Transverse colon (tissue), 4 donors: Measurements from ENCODE around the gene RPL18A. TPM values are rescaled to one million over a fixed set of nuclear protein-coding genes. Genes with fewer than 3 reads are reported as not detected.

ENCODE experiments used
- DNase-seq: peaks from one replicate; pipeline ENCODE4 v3.0.0-alpha.2; 2019
- H3K27ac ChIP-seq, 4 donors: fragments of 200-600 bp; sonication (generic); 2 replicates each; pipeline ENCODE4 v1.5.1; 2016 to 2018; ENCODE audit warnings: inconsistent platforms in 4 of 4
- H3K27me3 ChIP-seq: fragments of 200-600 bp; sonication (generic); 2 replicates; pipeline ENCODE4 v1.5.1; 2017; ENCODE audit warnings: inconsistent platforms
- H3K36me3 ChIP-seq, 4 donors: fragments of 200-600 bp; sonication (generic); 2 replicates each; pipeline ENCODE4 v1.5.1; 2017 to 2019; ENCODE audit warnings: inconsistent platforms in 4 of 4
- H3K4me1 ChIP-seq, 4 donors: fragments of 200-600 bp; sonication (generic); 2 replicates each; pipeline ENCODE4 v1.5.1; 2017 to 2020; ENCODE audit warnings: inconsistent platforms in 4 of 4
- H3K4me3 ChIP-seq, 4 donors: fragments of 200-600 bp; sonication (generic); 1 replicate in 1 of 4; 2 replicates in 3 of 4; pipeline versions ENCODE4 v1.5.1 to v1.6.1; 2017 to 2019; ENCODE audit warnings: inconsistent platforms in 4 of 4
- H3K9me3 ChIP-seq, 2 donors: fragments of 200-600 bp; sonication (generic); 2 replicates each; pipeline ENCODE4 v1.5.1; 2017 to 2019; ENCODE audit warnings: inconsistent platforms in 2 of 2
- CTCF ChIP-seq, 5 experiments: fragments of 200-600 bp in 3 of 5; fragments of 450-650 bp in 2 of 5; sonication (generic) in 3 of 5; IDR thresholded peaks; 1 replicate in 2 of 5; 2 replicates in 3 of 5; pipeline ENCODE4 v1.5.1; 2016 to 2017; ENCODE audit warnings: antibody characterized with exemption in 5 of 5, inconsistent platforms in 3 of 5, mild to moderate bottlenecking in 2 of 5, moderate library complexity in 1 of 5
- EP300 ChIP-seq: sonication (generic); formaldehyde crosslinking; IDR thresholded peaks from one replicate; pipeline ENCODE4 v1.6.1; 2017; ENCODE audit warnings: antibody characterized with exemption, low read depth
- POLR2A ChIP-seq: fragments of 450-650 bp; IDR thresholded peaks from one replicate; pipeline ENCODE4 v1.6.1; 2016; ENCODE audit warnings: antibody characterized with exemption, mild to moderate bottlenecking, moderate library complexity
- POLR2AphosphoS5 ChIP-seq, 3 donors: sonication (generic); formaldehyde crosslinking; IDR thresholded peaks; one replicate each; pipeline ENCODE4 v1.6.1; 2016; ENCODE audit warnings: antibody characterized with exemption in 3 of 3
- WGBS, 2 donors: methylation state at CpG; one replicate each; pipeline ENCODE4 v1.1.5; 2018; ENCODE audit warnings: low coverage in 1 of 2; 5-methylcytosine and 5-hydroxymethylcytosine counted together
- in situ Hi-C, 4 donors: fragments of 200-750 bp; cut with MboI; loops; one replicate each; pipeline versions ENCODE4 v1.15.0 to v1.15.1; 2017; ENCODE audit warnings: low sequenced_read_pairs in 3 of 4, low pct_ligation_motif_present in 1 of 4, low pct_unique_long_range_greater_than_20kb in 1 of 4
- intact Hi-C: fragments of 100-400 bp; cut with DNase I; formaldehyde crosslinking; loops from one replicate; pipeline ENCODE4 v1.15.1; 2023; ENCODE audit warnings: low total_unique reads
- total RNA-seq, 4 donors: library from RNA; depleted of rRNA; stranded (reverse); fragments of >200 nt; gene quantifications; one replicate each; pipeline ENCODE4 v1.1.0, GENCODE V29; 2016

The RPL18A gene
- total RNA-seq, 4 donors from 2014 or later: 727 to 1,372 (median 1,071) TPM

GRCh38 chr19:17837972-17838371, 21.7 kb upstream of the RPL18A start:
- TF ChIP-seq POLR2A: no peak
- Histone ChIP-seq H3K27ac (no peak overlapping the region), H3K27me3 (peaks cover 33% of the 10 kb centered on the region), H3K9me3 (no peaks in the 10 kb centered on the region), H3K36me3 (no peaks in the 10 kb centered on the region), H3K4me1 (peaks cover 0 to 15% (median 13%) of the 10 kb centered on the region in 4 donors), H3K4me3 (no peak overlapping the region)
- intact Hi-C loops (no loop called here), in situ Hi-C loops (no loop called here)
- no peak for DNase-seq
- WGBS, 2 donors: 93% methylated on average over 7 of the region's 7 CpGs; no CpG with 5 or more reads in 1 of the 2 donors

- Histone ChIP-seq H3K9me3 (no peaks in the 10 kb centered on the region), H3K4me3 (no peak overlapping the region), H3K4me1 (peaks cover 0 to 15% (median 13%) of the 10 kb centered on the region in 4 donors), H3K36me3 (no peaks in the 10 kb centered on the region), H3K27me3 (peaks cover 37% of the 10 kb centered on the region), H3K27ac (no peak overlapping the region)
- DNase-seq: no peak
- intact Hi-C loops: no loop called here
- in situ Hi-C loops: no loop called here
- WGBS, 2 donors: 86 to 87% methylated on average over 4 to 6 of the region's 6 CpGs
- TF ChIP-seq POLR2AphosphoS5 (IDR thresholded peaks at IDR 0.05): no peak
- TF ChIP-seq EP300: no peak
- no peak for TF ChIP-seq POLR2A
- no peak for TF ChIP-seq CTCF (IDR thresholded peaks at IDR 0.05)
These were observed 19.7 kb upstream of the RPL18A start for GRCh38 chr19:17840019-17840418.

- Histone ChIP-seq H3K4me3 (peak overlapping the region in 2 of 4 donors; percentile 17 to 20), H3K36me3 (no peaks in the 10 kb centered on the region), H3K4me1 (peaks cover 0 to 15% (median 13%) of the 10 kb centered on the region in 4 donors), H3K9me3 (no peaks in the 10 kb centered on the region), H3K27ac (no peak overlapping the region), H3K27me3 (peaks cover 38% of the 10 kb centered on the region)
- no peak for DNase-seq
- in situ Hi-C loops: no loop called here
- intact Hi-C loops: no loop called here
- 28% methylated on average over 18 of the region's 30 CpGs; no CpG with 5 or more reads in 1 of the 2 donors for WGBS, 2 donors
- no peak for TF ChIP-seq POLR2A
- no peak for TF ChIP-seq CTCF (IDR thresholded peaks at IDR 0.05)
- no peak for TF ChIP-seq EP300
- TF ChIP-seq POLR2AphosphoS5 (IDR thresholded peaks at IDR 0.05): no peak
These were observed 18.3 kb upstream of the RPL18A start for GRCh38 chr19:17841371-17841809.

- H3K4me3 ChIP-seq: peak overlapping the region in 2 of 4 donors; percentile 17 to 20
- H3K36me3 ChIP-seq: no peaks in the 10 kb centered on the region
- peaks cover 0 to 21% (median 13%) of the 10 kb centered on the region in 4 donors for H3K4me1 ChIP-seq
- intact Hi-C loops: no loop called here
- peak; percentile 80 for DNase-seq
- in situ Hi-C loops: no loop called here
- H3K27me3 ChIP-seq: peaks cover 44% of the 10 kb centered on the region
- WGBS, 2 donors: 8 to 47% methylated on average over 5 to 55 of the region's 56 CpGs
- no peaks in the 10 kb centered on the region for H3K9me3 ChIP-seq
- TF ChIP-seq EP300: no peak
- TF ChIP-seq POLR2AphosphoS5 (IDR thresholded peaks at IDR 0.05): no peak
- no peak for TF ChIP-seq CTCF (IDR thresholded peaks at IDR 0.05)
- TF ChIP-seq POLR2A: no peak
- H3K27ac ChIP-seq: no peak overlapping the region
These were observed 17.7 kb upstream of the RPL18A start for GRCh38 chr19:17841810-17842662.
